ENCODE results near the gene AGMO. TPM values are rescaled to one million over a fixed set of nuclear protein-coding genes. Genes with fewer than 3 reads are reported as not detected.

The AGMO gene
- total RNA-seq, 6 experiments from 2014 or later, result 20.8 to 58.9 (median 33.7) TPM

DNA sequence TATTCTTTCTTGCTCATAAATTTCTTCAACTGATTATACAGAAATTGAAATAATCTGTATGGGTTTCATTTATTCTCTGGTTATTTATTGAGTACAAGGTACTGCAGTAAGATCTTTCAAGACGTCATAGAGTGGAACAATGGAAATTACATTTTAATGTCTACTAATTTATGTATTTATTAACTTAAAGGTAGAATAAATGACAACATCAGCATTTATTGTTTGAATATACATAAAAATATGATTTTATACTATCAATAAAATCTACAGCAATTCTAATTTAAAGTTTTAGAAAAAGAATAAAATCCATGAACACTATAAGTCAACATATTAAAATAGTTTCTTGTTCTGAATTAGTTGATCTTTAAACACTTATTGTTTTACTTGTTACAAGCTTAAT, 158.5 kb downstream of the AGMO start:
- H3K4me1 ChIP-seq, result peaks cover 0 to 3% (median 0%) of the 10 kb centered on the region in 4 donors
- no peaks in the 10 kb centered on the region for H3K36me3 ChIP-seq
- no peak overlapping the region for H3K27ac ChIP-seq
- no peaks in the 10 kb centered on the region for H3K9me3 ChIP-seq
- TF ChIP-seq POLR2A (IDR thresholded peaks at IDR 0.05), result no peak
- TF ChIP-seq, protein P1, sequence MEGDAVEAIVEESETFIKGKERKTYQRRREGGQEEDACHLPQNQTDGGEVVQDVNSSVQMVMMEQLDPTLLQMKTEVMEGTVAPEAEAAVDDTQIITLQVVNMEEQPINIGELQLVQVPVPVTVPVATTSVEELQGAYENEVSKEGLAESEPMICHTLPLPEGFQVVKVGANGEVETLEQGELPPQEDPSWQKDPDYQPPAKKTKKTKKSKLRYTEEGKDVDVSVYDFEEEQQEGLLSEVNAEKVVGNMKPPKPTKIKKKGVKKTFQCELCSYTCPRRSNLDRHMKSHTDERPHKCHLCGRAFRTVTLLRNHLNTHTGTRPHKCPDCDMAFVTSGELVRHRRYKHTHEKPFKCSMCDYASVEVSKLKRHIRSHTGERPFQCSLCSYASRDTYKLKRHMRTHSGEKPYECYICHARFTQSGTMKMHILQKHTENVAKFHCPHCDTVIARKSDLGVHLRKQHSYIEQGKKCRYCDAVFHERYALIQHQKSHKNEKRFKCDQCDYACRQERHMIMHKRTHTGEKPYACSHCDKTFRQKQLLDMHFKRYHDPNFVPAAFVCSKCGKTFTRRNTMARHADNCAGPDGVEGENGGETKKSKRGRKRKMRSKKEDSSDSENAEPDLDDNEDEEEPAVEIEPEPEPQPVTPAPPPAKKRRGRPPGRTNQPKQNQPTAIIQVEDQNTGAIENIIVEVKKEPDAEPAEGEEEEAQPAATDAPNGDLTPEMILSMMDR (IDR thresholded peaks at IDR 0.05), result no peak
- ATAC-seq (no peak), DNase-seq (no peak)
- intact Hi-C loops (cut with DNase I), result no loop called here
- WGBS (ENCODE audit: insufficient coverage, low coverage, low lambda C conversion rate, missing lambda C conversion rate), result 0% methylated on average over 1 of the region's 1 CpG
- no peaks in the 10 kb centered on the region for H3K27me3 ChIP-seq
- H3K4me3 ChIP-seq, result no peak overlapping the region

DNA sequence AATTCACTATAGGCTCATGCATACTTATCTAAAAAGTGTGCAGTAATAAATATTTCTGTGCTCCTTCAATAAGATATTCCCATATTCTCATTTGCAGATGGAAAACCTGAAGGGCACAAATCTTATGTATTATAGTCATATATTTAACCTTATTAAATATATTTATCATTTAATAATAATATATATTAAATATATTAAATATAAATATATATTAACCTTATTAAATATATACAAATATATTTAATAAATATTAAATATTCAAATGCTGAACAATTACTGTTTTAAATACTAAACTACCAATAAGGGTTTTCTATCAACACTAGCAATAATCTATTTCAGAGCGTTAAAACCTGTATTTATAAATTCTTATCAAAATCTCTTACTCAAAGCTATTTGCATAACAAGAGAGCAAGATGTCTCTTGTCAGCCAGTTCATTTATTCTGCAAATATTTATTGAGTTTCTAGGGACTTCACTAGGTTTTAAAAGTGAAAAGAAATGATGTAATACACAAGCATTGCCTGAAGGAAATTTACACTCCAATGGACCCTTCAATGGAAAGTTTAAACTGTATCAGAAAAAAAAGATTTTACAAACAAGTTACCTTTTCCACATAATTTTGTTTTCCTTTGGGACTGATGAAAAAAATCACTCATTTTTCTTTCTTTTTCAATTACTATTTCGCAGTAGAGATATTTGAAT, 159.2 kb downstream of the AGMO start:
- no peak for TF ChIP-seq POLR2A (IDR thresholded peaks at IDR 0.05)
- TF ChIP-seq, protein P1 (IDR thresholded peaks at IDR 0.05), result no peak
- Histone ChIP-seq H3K27me3 (no peaks in the 10 kb centered on the region), H3K9me3 (no peaks in the 10 kb centered on the region), H3K36me3 (no peaks in the 10 kb centered on the region), H3K4me3 (no peak overlapping the region), H3K4me1 (peaks cover 0 to 3% (median 0%) of the 10 kb centered on the region in 4 donors), H3K27ac (no peak overlapping the region)
- intact Hi-C loops (cut with DNase I), result no loop called here
- DNase-seq, result no peak
- 61% methylated on average over 2 of the region's 2 CpGs for WGBS (ENCODE audit: insufficient coverage, low coverage, low lambda C conversion rate, missing lambda C conversion rate)
- ATAC-seq, result no peak

DNA sequence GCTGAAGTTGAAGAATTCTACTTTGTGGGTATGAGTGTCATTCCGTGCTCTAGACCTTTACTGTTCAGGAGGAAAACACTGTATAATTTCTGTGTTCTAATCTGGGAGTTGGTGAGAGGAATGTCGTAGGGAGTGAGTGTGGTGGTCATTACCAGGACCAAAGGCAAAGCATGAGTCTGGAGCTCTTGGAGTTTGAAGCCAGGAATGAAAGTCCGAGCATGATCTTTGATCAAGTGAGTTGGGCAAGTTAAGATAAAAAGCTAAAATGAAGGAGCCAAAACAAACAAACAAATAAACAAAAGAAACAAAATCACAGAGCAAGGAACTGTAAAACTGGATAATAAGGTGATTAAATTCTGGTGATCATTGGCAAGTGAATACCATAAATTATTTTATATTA, 161.4 kb downstream of the AGMO start:
- WGBS (ENCODE audit: insufficient coverage, low coverage, low lambda C conversion rate, missing lambda C conversion rate), result 25% methylated on average over 3 of the region's 3 CpGs
- Histone ChIP-seq H3K36me3 (no peaks in the 10 kb centered on the region), H3K27ac (no peak overlapping the region), H3K4me3 (no peak overlapping the region), H3K9me3 (no peaks in the 10 kb centered on the region), H3K27me3 (no peaks in the 10 kb centered on the region), H3K4me1 (peaks cover 0 to 3% (median 0%) of the 10 kb centered on the region in 4 donors)
- ATAC-seq (peak; percentile 67 to 90 (median 84)), DNase-seq (peak in 1 of 3 donors; percentile 45)
- TF ChIP-seq, protein P1 (IDR thresholded peaks at IDR 0.05), result no peak
- TF ChIP-seq POLR2A (IDR thresholded peaks at IDR 0.05), result no peak
- intact Hi-C loops (cut with DNase I), result no loop called here

DNA sequence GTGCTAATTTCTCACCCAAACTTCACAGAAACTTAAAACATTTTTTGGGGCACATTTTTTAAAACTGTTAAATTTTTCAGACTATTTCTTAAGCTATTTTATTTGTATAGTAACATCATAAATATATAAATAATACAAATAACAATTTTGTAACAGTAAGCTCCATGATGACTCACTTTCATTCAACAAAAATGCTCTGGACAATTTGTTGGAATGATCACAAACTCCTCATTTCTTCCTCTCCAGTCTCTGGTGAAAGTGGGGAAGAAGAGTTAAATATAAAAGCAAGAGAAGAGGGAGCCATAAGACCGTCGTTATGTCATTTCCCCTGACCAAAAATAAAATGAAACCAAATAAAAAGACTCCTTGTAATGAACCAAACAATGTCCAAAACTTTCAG, 162.4 kb downstream of the AGMO start:
- intact Hi-C loops (cut with DNase I), result no loop called here
- Histone ChIP-seq H3K4me1 (peaks cover 0 to 3% (median 0%) of the 10 kb centered on the region in 4 donors), H3K27ac (no peak overlapping the region), H3K9me3 (no peaks in the 10 kb centered on the region), H3K36me3 (no peaks in the 10 kb centered on the region), H3K4me3 (no peak overlapping the region), H3K27me3 (no peaks in the 10 kb centered on the region)
- TF ChIP-seq POLR2A (IDR thresholded peaks at IDR 0.05), result no peak
- TF ChIP-seq, protein P1 (IDR thresholded peaks at IDR 0.05), result no peak
- DNase-seq (no peak), ATAC-seq (no peak)
- 82% methylated on average over 2 of the region's 2 CpGs for WGBS (ENCODE audit: insufficient coverage, low coverage, low lambda C conversion rate, missing lambda C conversion rate)

Data from right lobe of liver (tissue), 6 donors.